Urothelium cell line (cell line): ENCODE results near the gene NUMA1.

Source experiments
- DNase-seq: peaks from one replicate; pipeline ENCODE4 v3.0.0; 2011; ENCODE audit warnings: low spot score, mixed read lengths
- FAIRE-seq: peaks from 2 replicates; lab custom pipeline; 2011; peaks lifted over from hg19 to GRCh38; lab: Jason Lieb, UNC

The NUMA1 gene

DNA sequence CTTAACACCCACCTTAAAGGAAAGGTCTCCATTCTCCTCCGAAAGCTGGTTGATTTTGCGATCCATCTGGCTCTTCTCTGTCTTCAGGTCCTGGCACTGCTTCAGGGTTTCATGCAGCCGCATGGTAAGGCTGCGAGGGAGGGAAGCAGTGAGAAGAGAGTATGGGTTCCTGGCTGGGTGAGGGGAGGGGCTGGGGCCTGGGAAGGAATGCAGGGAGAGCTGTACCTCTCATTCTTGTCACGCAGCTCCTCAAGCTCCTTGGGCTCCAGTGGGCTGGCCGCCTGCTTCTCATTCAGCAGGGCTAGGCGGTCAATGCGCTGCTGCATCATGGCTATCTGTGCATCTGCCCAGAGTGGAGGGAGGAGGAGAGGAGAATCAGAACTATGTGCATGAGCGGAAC is 62.2 kb downstream of the NUMA1 start:
- FAIRE-seq, result no peak
- DNase-seq, result no peak

DNA sequence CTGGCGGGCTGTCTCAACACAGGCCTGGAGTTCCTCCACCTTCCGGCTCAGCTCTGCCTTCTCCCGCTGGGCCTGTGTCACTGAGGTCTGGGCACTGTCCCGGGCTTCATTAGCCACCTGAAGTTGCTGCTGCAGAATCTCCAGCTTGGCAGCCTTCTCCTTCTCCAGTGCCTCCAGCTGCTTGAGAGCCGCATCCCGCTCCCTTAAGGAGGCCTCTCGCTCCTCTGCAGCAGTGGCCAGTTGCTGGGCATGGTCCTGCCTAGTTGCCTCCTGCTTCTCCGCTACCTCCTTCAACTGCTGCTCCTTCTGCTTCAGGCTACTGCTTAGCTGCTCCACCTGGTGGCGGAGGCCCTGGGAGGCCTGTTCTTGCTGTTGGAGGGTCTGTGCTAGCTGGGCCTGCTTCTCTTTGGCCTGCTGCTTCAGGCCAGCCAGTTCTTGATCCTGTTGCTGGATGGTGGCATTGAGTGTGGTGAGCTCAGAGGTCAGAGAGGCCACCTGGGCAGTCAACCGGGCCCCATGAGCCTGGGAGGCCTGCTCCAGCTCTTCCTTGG is 64.8 kb downstream of the NUMA1 start:
- DNase-seq (no peak), FAIRE-seq (no peak)

DNA sequence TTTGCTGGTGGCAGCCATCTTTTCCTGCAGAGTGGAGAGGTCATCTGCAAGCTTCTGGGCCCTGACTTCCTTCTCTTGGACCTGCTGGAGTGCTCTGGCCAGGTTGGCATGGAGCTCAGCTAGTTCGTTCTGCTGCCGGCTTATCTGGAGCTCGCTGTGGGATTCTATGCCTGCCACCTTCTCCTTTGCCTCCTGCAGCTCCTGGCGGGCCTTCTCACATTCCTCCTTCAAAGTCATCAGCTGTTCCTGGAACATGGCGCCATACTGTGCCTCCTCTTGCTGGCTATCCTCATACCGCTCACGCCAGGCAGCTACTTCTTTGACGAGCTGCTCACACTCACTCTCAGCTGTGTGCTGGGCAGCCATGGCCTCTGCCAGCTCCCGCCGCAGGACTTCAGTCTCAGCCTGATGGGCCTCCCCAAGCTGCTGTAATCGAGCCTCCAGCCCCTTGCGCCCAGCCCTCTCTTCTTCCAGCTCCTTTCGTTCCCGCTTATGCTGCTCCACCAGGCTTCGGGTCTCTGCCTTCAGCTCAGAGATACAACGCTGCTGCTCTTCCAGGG is 65.5 kb downstream of the NUMA1 start:
- FAIRE-seq (no peak), DNase-seq (no peak)

DNA sequence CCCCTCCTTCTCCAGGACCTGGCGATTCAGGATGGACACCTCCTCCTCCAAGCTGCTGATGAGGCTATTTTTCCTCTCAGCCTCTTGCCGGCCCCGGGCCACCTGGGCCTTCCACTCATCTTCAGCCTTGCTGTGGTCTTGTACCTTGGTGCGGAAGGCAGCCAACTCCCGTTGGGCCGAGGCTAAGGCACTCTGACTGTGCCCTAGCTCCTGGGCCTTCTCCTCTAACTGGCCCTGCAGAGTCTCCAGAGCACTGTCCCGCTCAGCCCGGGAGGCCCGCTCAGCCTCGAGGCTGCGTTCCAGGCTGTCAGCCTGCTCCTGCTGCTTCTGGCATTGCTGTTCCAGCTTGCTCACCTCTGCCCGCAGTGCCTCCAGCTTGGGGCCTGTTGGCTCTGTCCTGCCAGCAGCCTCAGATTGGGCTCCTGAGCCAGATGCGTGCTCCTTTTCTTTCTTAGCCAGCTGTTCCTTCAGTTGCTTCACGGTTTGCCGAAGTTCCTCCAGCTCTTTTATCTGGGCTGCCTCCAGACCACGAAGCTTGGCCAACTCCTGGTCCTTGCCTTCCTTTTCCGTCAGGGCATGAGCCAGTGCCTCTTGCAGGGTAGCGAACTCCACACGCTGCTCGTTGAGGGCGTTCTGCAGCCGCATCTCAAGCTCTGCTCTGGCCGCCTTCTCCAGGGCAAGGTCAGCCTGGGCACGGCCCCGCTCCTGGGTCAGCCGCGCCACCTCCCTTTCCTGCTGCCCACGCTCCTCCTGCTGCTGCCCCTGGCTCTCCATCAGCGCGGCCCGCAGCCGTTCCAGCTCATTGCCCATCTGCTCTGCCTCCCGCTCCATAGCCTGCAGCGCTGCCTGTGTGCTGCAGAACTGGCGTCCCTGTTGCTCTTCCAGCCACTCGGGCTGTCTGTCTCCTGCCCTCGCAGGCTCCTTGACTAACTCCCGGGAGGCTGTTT is 66.3 kb downstream of the NUMA1 start:
- no peak for DNase-seq
- no peak for FAIRE-seq

DNA sequence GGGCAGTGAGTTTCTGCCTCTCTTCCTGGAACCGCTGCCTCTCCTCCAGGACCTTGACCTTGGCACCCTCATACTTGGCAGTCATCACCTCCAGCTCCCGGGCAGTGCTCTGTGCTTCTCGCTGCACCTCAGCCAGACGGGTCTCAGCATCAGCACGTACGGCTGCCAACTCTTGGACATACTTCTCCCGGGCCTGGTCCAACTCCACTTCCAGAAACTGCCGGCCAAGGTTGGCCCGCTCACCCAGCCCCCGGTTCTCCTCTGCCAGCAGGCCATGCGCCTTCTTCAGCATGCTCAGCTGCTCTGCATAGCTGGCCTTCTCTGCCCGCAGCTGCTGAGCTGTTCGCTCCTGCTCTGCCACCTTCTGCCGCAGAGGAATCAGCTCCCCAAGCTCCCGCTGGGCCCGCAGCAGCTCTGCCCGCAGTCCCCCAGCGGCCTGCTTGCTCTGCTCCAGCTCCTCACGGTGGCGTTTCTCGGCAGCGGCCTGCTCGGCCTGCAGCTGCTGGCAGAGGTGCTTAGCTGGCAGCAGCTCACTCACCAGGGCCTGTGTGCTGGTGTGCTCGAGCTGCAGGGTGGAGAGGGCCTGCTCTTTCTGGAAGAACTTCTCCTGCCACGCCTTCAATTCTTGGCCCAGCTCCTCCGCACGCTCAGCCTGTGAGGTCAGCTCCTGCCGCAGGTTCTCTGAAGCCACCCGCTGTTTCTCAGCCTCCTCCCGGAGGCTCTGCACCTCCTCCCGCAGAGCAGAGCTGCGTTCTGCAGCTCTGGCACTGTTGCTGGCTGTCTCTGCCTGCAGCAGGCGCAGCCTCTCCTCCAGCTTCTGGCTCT is 67.2 kb downstream of the NUMA1 start:
- peak; percentile 39 for DNase-seq
- no peak for FAIRE-seq

DNA sequence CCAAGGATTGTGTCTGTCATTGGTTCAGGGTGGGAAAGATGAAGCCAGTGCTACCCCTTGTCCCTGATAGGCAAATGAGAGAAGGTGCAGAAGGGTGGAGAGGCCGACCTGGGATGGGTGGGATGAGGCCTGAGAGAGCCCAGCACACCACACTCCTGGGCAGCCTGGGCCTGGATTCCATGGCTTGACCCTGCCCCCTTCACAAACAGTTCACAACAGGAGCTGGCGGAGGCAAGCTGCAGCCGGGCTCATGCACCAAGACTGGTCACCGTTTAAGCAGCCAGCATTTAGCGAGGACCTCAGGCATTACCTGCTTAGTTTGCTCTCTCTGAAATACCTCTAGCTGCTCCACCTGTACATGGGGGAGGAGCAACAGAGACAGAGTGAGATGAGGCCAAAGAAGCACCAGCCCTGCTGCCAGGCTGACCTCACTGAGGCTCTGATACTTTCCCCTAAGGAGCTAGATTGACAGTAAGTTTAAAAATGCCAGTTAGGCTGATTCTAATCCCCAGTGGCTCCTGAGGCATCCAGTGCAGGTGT is 68.2 kb downstream of the NUMA1 start:
- FAIRE-seq, result no peak
- DNase-seq, result no peak

DNA sequence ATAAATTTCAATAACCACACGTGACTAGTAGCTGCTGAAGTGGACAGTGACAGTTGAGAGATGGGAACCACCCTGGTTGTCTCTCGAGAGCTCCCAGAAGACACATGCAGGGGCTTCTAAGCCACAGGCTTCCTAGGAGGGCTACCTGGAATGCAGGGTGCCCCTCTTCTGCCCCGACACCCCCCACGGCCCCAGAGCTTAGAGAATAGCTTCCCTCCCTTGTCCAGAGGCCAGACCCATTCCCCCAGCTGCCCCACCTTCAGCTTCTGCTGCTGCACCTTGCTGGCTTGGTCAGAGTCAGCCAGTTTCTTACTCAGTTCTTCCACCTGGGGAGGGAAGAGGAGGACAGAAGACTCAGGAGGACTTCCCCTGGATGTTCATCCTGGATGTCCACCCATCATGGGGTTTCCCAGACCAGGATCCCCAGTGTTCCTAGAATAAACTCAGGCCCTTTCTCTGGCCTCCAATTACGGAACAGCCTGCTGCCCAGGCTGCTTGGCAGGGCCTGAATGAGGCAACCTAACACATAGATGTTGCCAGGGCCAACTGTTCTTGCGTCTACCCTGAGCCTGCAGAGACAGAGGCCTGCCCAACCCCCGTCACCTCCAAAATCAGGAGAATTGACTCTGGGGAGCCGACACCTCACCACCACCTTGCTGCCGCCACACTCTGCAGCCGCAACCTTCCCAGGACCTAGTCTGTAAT is 69.7 kb downstream of the NUMA1 start:
- DNase-seq (no peak), FAIRE-seq (no peak)

DNA sequence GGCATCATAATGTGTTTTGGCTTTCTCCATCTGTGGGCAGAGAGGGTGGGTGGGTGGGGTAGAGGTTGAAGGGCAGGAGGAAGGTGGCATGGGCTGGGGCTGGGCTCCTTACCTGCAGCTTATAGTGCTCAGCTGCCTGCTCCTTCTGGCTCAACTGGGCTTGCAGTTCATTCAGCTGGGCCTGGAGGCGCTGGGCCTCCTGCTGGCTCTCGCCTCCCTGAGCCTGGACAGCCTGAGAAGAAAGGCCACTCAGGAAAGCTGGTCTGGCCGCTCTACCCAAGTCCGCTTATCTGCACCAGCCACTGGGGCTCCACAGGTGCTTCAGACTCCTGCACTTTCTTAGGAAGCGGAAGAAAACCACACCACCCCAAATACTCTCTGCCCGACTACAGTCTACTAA is 71.2 kb downstream of the NUMA1 start:
- DNase-seq, result no peak
- no peak for FAIRE-seq

DNA sequence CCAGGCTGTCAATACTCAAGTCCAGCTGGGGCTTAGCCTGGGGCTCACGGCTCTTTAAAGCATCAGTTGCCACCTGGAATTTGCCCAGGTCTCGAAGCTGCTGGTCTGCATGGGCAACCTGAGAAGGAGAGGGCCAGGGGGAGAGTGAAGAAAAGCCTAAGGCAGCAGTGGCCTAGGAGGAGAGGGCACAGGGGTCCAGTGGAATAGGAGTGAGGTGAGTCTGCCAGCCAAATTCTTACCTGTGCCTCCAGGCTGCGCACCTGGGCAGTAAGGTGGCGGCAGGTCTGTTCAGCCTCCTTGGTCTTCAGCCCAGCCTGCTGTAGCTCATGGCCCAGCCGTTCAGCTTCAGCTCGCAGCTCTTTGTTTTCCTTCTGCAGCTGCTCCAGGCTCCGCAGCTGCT is 71.6 kb downstream of the NUMA1 start:
- DNase-seq (no peak), FAIRE-seq (no peak)

DNA sequence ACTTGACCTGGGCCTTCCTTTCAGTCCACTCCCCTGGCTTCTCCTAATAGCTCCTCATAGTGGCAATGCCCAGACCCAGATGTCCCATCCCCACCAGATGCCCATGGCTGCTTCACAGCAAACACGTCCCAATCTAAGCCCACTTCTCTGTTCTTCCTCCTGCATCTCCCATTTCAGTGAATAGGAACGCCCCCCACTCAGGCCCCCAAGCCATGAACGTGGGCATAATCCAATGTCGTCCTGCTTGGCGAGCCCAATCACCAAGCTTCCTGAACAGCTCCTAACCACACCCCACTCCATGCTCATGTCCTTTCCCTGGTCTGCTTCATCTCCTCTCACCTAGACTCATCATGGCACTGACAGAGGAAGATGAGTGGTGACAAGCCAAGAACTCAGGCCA is 72.8 kb downstream of the NUMA1 start:
- no peak for DNase-seq
- FAIRE-seq, result no peak

DNA sequence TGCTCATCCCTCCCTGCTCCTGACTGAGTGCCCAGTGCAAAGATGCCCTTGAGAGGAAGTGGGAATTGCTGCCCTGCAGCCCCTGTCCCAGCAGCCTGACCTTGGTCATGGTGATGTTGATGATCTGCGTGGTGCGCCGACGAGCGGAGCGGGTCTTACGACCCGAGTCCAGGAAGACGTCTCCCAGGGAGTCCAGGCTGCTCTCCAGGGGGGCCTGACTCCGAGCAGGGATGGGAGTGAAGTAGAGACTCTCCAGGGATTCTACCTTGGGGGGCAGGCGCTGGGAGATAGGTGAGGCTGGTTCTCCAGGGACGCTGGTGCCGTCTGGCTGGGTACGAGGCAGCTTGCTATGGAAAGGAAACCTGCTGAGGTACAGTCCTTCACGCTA is 73.3 kb downstream of the NUMA1 start:
- DNase-seq (no peak), FAIRE-seq (no peak)

DNA sequence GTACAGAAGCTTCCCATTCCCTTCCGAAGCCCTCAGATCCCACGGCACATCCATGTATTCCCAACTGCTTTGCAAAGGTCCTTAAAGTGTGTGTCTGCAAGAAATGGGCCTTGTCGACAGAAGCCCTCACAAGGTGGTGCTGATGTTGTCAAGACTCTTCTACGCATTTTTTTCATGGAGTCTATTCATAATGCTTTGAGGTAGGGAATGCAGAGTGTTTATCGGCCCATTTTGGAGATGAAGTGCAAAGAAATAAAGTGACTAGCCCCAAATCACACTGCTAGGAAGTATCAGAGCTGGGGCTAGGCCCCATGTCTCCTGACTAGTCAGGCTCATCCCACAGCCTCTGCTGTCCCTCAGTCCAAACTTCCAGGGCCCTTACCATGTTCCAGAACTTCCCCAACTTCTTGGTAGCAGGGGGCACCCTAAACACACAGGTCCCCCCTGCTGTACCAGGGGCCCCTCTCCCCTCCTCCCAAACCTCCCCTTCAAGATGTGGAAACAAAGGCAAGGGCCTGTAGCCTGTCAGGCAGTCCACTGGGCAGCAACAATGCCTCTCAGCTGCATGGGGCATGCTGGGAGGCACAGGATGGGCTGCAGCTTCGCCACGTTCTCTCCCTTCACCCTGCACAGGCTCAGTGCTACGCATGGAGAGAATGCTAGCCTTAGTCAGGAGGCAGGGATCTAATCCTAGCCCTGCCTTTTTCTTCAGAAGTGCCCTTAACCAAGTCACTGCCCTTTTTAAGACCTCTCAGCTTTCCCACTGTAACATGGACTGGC is 73.8 kb downstream of the NUMA1 start:
- DNase-seq (no peak), FAIRE-seq (no peak)

DNA sequence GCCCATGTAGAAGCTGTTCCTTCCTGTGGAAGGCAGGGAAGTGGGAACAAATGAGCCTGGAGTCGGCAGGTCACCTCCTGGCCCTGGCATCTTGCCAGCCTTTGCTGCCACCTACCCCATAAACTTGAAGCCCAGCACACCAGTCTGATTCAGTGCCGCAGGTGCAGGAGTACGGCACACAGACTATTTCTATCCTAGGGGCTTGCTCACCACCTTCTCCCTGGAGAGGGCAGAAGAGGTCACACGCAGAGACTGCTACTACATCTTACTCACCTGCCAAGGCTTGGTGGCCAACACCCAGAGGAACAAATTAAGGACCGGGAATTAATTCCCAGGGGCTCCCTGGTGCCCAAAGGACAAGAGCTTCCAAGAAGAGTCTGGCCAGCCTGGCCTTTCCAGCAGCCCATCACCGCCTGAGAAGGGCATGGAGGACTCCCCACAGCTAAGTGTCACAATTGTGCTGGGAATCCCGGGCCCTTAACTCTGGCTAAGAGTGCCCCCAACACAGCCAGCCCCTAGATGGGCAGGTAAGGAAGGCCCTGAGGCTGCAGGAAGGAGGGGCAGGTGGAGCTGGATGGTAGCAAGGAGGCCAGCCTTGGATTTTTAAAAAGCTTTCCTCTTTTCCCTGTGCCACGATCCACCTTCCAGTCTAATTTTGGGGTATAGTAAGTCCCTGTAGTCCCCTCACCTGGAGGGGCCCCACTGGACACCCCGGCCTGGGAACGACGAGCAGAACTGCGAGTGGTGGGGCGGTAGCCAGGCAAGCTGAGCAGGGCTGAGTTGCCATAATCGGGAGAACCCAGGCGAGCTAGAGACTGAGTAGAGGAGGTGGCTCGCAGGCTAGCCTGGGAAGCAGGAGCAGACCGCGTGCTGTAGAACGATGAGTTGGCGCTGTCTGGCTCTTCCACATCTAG is 74.7 kb downstream of the NUMA1 start:
- DNase-seq (no peak), FAIRE-seq (no peak)

DNA sequence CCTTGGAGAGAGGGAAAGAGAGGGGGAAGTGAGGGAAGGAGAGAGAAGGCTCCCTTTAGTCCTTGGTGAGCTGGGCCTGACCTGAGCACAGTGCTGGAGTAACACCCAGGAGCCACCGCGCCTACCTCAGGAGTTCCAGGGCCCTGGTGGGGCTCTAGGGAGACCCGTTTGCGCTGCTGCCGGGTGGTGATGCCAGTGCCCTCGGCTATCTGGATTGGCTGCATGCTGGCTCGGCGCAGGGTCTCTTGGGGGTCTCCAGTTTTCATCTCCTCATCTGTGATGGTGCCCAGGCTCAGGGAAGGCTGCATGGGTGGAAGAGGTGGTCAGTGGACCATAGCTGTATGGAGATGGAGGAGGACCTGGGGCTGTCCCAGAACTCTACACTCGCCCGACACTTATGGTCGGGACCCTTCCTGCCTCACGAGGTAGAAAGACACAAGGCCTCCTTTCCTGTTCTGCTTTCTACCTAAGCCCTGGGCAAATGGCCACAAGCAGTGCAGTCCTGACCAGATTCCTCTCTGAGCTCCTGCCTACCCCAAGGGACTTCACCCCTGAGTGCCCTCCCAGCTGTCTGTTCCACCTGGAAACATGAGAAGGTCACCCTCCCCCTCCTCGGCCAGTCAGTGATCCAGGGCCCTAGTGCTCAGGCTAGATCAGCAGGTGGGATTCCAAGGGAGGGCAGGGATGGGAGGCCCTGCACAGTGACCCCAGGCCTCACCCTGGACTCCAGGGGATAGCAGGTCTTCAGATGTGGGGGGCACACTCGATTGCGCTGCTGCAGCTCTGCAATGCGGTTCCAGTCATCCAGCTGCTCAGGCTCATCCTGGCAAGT is 75.6 kb downstream of the NUMA1 start:
- DNase-seq, result no peak
- FAIRE-seq, result no peak

DNA sequence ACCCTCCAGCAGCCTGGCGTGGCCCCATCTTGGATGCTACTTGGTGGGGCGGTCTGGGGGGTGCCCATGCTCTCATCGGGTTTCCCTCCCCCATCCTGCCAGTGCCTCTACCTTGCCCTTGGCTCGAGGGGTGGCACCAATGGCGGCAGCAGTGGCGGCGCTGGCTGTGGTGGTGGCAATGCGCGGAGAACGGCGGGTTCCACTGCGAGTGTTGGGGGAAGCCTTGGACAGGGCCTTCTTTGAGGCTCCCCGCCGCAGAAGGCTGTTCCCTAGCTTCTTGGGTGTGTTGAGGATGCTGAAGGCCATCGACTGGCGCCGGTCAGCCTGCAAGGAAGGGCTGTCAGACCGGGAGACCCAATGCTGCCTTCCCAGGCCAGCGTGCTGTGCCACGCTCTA is 76.6 kb downstream of the NUMA1 start:
- FAIRE-seq, result no peak
- DNase-seq, result no peak

DNA sequence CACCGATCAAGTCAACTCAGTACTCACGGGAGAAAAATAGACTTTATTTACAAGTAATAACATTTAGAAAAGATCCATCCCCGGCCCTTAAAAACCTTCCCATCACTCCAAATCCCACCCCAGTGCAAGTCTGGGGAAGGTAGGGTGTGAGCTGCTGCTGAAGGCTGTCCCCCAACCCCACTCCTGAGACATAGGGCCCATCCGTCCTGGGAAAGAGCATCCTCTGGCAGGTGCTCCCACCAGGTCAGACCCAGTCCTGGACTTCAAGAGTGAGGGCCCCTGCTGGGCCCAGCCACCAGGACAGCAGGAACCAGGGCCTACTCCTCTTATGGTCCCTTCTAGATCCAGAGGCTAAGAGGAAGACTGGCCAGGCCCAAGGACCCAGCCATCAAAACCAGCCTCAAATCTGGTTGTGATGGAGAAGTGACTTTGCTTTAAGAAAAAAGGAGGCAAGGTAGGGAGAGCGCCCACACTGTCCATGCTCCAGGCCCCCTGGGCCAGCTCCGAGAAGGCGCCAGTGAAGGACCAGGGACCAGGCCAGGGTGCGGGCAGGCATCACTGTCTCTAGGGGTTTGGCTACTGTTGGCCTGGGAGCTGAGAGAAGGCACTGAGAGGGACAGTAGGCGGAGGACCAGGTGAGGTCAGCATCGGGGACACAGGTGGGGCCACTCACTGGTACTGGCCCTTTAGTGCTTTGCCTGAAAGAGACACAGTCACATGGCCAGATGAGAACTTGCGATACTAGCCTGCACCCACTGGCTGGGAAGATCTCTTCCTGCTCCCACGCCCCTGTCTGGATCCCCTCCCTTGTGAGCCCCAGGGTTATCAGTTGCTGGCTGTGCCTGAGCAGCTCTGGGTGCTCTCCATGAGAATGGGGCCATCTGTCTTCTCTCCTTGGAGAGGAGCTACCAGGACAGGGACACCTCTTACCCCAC is 77.2 kb downstream of the NUMA1 start:
- no peak for DNase-seq
- no peak for FAIRE-seq
